Activated naive CD8-positive, alpha-beta T cell treated with anti-CD3 and anti-CD28 coated beads for 36 hours (primary cell): ENCODE measurements around the gene UXT. TPM values are rescaled to one million over a fixed set of nuclear protein-coding genes. Genes with fewer than 3 reads are reported as not detected.
A peak's percentile ranks its signal among the peaks of the same experiment; 100 is the strongest.
"Not testable (repeated sequence)": the region's sequence is repeated elsewhere in the genome, so short reads cannot be mapped to it uniquely, and the experiment has no call there.

ENCODE experiments used
- DNase-seq: peaks from one replicate; pipeline ENCODE4 v3.0.0; 2021
- H3K27ac Mint-ChIP-seq: one replicate; pipeline ENCODE4 v1.8.0; 2022; ENCODE audit warnings: mild to moderate bottlenecking, moderate library complexity, mixed read lengths
- H3K27me3 Mint-ChIP-seq: one replicate; pipeline ENCODE4 v1.8.0; 2022; ENCODE audit warnings: mild to moderate bottlenecking, mixed read lengths
- H3K36me3 Mint-ChIP-seq: one replicate; pipeline ENCODE4 v1.8.0; 2021; ENCODE audit warnings: mild to moderate bottlenecking, mixed read lengths
- H3K4me1 Mint-ChIP-seq: one replicate; pipeline ENCODE4 v1.8.0; 2021; ENCODE audit warnings: mixed read lengths
- H3K4me3 Mint-ChIP-seq: one replicate; pipeline ENCODE4 v1.8.0; 2022; ENCODE audit warnings: mild to moderate bottlenecking, moderate library complexity, mixed read lengths
- H3K9me3 Mint-ChIP-seq: one replicate; pipeline ENCODE4 v1.8.0; 2022; ENCODE audit warnings: mixed read lengths
- total RNA-seq, 2 experiments: library from RNA; stranded (reverse); gene quantifications; one replicate each; pipeline ENCODE4 v1.2.3, GENCODE V29; 2021

UXT gene, protein sequence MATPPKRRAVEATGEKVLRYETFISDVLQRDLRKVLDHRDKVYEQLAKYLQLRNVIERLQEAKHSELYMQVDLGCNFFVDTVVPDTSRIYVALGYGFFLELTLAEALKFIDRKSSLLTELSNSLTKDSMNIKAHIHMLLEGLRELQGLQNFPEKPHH
- 100 to 1,000 TPM; 150 to 154 TPM for total RNA-seq

- Mint-ChIP-seq H3K9me3 (peaks cover 2% of the 10 kb centered on the region), H3K27ac (peak within 1 kb of the TSS; percentile 97), H3K36me3 (peaks cover 32% of the 10 kb centered on the region), H3K27me3 (no peaks in the 10 kb centered on the region), H3K4me1 (peaks cover 36% of the 10 kb centered on the region), H3K4me3 (peak within 1 kb of the TSS; percentile 87)
- DNase-seq, result peak; percentile 90
Measured at GRCh38 chrX:47658684-47659420, at the start of gene UXT. Gene UXT (minus strand): TSS chrX:47659180. CDS start chrX:47658927, 253 bp downstream.

DNA sequence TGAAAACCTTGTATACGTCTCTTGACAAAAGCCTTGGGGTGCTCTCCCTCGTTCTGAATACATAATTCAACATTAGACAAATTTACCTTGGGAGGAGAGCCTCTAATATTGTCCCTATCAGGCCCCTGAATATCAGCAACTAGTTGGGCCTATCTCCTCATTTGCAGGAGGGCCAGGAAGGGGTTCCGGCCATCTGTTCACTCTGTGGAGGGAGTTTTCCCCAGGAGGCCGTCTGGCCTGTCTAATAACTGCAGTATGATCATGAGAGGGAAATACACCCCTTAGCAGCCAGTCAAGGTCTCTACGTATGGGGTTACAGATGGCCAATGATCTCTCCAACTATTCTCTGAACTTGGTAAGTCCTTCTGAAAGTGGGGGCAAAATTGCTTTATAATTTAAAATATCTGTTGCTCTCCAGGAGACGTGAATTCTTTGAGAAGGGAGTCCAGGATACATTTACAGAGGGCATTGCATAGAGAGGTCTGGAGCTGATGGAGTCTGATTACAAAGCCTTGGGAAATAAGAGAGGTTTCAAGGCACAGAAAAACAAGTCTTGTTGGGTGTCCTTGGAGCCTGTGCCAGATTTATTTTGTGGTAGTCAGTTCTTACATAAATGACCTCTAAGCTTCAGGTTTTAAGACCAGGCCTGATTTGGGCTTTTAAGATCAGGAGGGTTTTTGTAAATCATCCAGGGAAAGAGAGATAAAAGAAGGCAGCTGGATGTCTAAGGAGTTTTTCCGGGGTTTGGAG lies 48.2 kb upstream of the UXT start:
- no peak for DNase-seq
- Mint-ChIP-seq H3K9me3 (no peaks in the 10 kb centered on the region), H3K27me3 (peaks cover 5% of the 10 kb centered on the region), H3K4me3 (no peak overlapping the region), H3K27ac (no peak overlapping the region), H3K4me1 (no peaks in the 10 kb centered on the region), H3K36me3 (no peaks in the 10 kb centered on the region)

DNA sequence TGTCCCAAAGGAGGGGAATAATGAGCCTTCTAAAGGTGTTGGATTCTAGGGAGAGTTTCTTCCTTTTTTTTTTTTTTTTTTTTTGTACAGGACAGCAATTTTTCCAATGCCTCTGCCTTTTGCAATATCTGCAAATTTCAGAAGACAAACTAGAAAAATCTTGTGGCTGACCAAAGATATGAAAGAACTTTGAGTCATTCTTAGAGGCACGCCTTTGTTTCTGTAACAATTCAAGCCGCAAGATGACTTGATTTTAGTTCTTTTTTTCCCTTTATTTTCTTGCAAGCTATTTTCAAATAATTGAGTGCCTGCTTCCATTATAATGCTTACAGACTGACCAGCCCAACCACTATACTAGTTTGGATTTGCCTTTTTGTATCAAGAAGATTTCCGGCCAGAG lies 47.6 kb upstream of the UXT start:
- no peaks in the 10 kb centered on the region for H3K9me3 Mint-ChIP-seq
- H3K4me3 Mint-ChIP-seq, result no peak overlapping the region
- no peak for DNase-seq
- H3K27ac Mint-ChIP-seq, result no peak overlapping the region
- H3K4me1 Mint-ChIP-seq, result no peaks in the 10 kb centered on the region
- H3K36me3 Mint-ChIP-seq, result no peaks in the 10 kb centered on the region
- peaks cover 5% of the 10 kb centered on the region for H3K27me3 Mint-ChIP-seq

GRCh38 chrX:47704736-47705135 lies 45.8 kb upstream of the UXT start:
- no peak overlapping the region for H3K4me3 Mint-ChIP-seq
- no peaks in the 10 kb centered on the region for H3K4me1 Mint-ChIP-seq
- H3K27me3 Mint-ChIP-seq, result peaks cover 5% of the 10 kb centered on the region
- no peaks in the 10 kb centered on the region for H3K36me3 Mint-ChIP-seq
- H3K9me3 Mint-ChIP-seq, result no peaks in the 10 kb centered on the region
- no peak for DNase-seq
- H3K27ac Mint-ChIP-seq, result no peak overlapping the region

- DNase-seq, result no peak
- Mint-ChIP-seq H3K27ac (no peak overlapping the region), H3K27me3 (no peaks in the 10 kb centered on the region), H3K4me1 (no peaks in the 10 kb centered on the region), H3K4me3 (no peak overlapping the region), H3K36me3 (no peaks in the 10 kb centered on the region), H3K9me3 (no peaks in the 10 kb centered on the region)
Measured at GRCh38 chrX:47697181-47697580, 38.2 kb upstream of the UXT start.

DNA sequence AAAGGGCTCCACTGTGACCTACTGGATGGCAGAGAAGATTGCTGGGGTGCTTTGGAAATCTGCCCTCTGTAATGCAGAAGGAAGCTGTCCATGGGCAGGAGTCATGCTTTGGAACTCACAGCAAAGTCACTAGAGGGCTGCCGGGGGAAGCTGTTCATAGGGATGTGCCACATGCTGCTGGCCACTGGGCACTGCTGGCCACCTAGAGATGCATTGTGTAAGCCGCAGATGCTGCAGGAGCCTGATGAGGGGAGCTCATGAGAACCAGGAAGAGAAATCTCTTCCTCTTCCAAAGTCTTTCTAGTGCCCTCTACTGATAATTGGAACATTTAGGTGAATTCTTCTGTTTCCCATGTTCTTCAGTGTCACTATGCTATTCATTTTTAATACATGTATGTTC lies 31.2 kb upstream of the UXT start:
- H3K36me3 Mint-ChIP-seq, result no peaks in the 10 kb centered on the region
- H3K27me3 Mint-ChIP-seq, result peaks cover 7% of the 10 kb centered on the region
- H3K4me1 Mint-ChIP-seq, result no peaks in the 10 kb centered on the region
- H3K9me3 Mint-ChIP-seq, result no peaks in the 10 kb centered on the region
- no peak overlapping the region for H3K4me3 Mint-ChIP-seq
- DNase-seq, result no peak
- no peak overlapping the region for H3K27ac Mint-ChIP-seq

DNA sequence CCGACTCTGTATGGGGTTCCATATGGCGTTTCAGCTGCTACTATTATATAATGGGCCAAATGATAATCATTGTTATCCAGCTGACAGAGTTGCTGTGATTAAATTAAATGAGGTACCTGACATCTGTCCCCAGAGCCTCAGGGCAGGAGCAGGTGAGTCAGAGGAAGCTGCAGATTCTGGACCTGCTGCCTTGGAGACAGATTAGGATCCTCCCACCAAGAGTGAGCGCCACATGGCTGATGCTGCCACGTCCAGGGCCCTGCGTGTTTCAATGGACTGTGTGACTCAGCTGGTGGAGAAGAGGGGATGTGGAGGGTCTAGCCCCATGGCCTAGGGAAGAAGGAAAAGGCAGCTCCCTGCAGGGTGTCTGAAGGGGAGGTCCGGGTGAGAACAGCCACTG lies 28.3 kb upstream of the UXT start:
- H3K9me3 Mint-ChIP-seq, result no peaks in the 10 kb centered on the region
- no peak for DNase-seq
- H3K36me3 Mint-ChIP-seq, result no peaks in the 10 kb centered on the region
- H3K27ac Mint-ChIP-seq, result no peak overlapping the region
- no peaks in the 10 kb centered on the region for H3K4me1 Mint-ChIP-seq
- H3K4me3 Mint-ChIP-seq, result no peak overlapping the region
- H3K27me3 Mint-ChIP-seq, result peaks cover 7% of the 10 kb centered on the region

DNA sequence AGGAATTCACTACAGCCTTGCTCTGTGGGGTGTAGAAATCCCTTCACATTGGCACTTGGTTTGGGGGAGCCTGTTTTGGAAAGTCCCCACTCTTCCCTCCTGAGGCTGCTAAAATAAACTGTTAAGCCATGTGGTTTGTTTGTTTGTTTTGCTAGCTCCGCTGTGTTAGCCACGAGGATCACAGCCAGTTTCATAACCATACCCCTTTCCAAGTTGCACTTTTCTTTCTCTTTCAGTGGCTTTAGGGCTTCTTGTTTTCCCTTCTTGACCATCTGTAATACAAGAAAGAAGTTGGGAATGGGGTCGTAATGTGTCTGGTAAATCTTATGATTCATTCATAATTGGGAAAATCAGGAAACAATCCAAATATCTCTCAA lies 24.8 kb upstream of the UXT start:
- no peaks in the 10 kb centered on the region for H3K4me1 Mint-ChIP-seq
- H3K9me3 Mint-ChIP-seq, result no peaks in the 10 kb centered on the region
- DNase-seq, result no peak
- H3K27me3 Mint-ChIP-seq, result no peaks in the 10 kb centered on the region
- no peak overlapping the region for H3K27ac Mint-ChIP-seq
- no peaks in the 10 kb centered on the region for H3K36me3 Mint-ChIP-seq
- no peak overlapping the region for H3K4me3 Mint-ChIP-seq

DNA sequence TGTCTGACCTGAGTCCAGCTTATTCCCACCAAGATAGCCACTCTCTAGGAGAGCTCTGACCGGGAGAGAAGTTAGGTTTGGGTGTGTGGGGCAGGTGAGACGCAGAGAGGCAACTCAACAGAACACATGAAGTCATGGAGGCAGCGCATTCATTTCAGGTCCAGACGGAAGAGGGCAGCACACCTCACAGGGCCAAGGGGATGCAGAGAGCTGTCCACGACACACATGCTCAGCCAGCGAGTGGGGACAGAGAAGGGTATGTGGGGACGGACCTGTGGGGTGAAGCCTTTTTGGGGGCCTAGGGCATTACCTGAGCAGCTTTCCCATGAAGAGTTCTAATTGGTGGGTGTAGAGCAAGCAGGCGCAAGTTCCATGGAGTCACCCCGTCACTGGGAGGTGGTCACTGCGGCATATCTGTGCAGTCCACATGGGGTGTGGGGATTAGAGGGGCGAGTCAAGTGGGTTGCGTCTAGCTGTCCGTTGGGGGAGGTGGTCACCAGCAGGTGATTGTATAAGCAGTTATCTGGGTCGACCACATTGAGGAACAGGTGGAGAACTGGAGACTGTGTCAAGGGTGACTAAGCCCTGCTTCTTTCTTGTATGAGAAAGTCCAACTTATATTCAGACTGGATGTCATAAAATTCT lies 24.3 kb upstream of the UXT start:
- no peak overlapping the region for H3K27ac Mint-ChIP-seq
- DNase-seq, result no peak
- H3K4me3 Mint-ChIP-seq, result no peak overlapping the region
- no peaks in the 10 kb centered on the region for H3K36me3 Mint-ChIP-seq
- no peaks in the 10 kb centered on the region for H3K9me3 Mint-ChIP-seq
- no peaks in the 10 kb centered on the region for H3K27me3 Mint-ChIP-seq
- no peaks in the 10 kb centered on the region for H3K4me1 Mint-ChIP-seq

DNA sequence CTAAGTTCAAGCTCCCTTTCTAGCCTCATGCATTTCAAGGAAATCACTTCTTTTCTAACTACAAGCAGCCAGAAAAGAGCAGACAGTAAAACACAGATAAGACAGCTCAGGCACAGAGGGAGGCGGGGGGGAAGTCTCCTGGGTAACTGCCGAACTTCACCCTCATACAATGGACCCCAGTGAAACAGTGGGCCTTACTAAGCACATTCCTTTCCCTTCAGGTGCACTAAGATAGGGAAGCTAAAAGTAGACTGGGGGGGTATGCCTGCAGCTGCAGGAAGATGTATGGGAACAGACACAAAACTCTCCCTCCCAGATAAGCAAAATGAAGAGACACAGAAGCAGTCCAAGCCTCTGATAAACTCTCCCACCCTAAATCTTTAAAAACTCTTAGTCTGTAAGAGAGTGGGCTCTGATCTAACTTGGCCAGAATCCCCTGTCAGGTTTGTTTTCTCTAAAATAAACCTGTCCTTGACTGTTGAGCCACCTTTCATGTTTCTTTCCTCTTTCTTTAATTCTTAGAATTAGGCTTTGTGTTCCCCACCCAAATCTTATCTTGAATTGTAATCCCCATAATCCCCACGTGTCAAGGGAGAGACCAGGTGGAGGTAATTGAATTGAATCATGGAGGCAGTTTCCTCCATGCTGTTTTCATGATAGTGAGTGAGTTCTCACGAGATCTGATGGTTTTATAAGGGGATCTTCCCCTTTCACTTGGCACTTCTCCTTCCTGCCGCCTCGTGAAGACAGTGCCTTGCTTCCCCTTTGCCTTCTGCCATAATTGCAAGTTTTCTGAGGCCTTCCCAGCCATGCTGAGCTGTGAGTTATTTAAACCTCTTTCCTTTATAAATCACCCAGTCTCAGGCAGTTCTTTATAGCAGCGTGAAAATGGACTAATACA lies 17.2 kb upstream of the UXT start:
- not testable (repeated sequence) for H3K4me3 Mint-ChIP-seq, H3K9me3 Mint-ChIP-seq, H3K27me3 Mint-ChIP-seq, H3K27ac Mint-ChIP-seq, H3K36me3 Mint-ChIP-seq, H3K4me1 Mint-ChIP-seq, DNase-seq

- no peak for DNase-seq
- Mint-ChIP-seq H3K27me3 (no peaks in the 10 kb centered on the region), H3K27ac (no peak overlapping the region), H3K4me3 (no peak overlapping the region), H3K4me1 (no peaks in the 10 kb centered on the region), H3K9me3 (no peaks in the 10 kb centered on the region), H3K36me3 (no peaks in the 10 kb centered on the region)
Measured at GRCh38 chrX:47674776-47675175, 15.8 kb upstream of the UXT start.

GRCh38 chrX:47665797-47666196 lies 6.8 kb upstream of the UXT start:
- H3K4me1 Mint-ChIP-seq, H3K27me3 Mint-ChIP-seq, DNase-seq, H3K9me3 Mint-ChIP-seq, H3K27ac Mint-ChIP-seq, H3K4me3 Mint-ChIP-seq, H3K36me3 Mint-ChIP-seq: not testable (repeated sequence)

GRCh38 chrX:47664737-47665136 lies 5.8 kb upstream of the UXT start:
- H3K36me3 Mint-ChIP-seq, result peaks cover 8% of the 10 kb centered on the region
- peaks cover 10% of the 10 kb centered on the region for H3K4me1 Mint-ChIP-seq
- H3K27ac Mint-ChIP-seq, result no peak overlapping the region
- H3K27me3 Mint-ChIP-seq, result no peaks in the 10 kb centered on the region
- DNase-seq, result no peak
- H3K9me3 Mint-ChIP-seq, result no peaks in the 10 kb centered on the region
- H3K4me3 Mint-ChIP-seq, result no peak overlapping the region

DNA sequence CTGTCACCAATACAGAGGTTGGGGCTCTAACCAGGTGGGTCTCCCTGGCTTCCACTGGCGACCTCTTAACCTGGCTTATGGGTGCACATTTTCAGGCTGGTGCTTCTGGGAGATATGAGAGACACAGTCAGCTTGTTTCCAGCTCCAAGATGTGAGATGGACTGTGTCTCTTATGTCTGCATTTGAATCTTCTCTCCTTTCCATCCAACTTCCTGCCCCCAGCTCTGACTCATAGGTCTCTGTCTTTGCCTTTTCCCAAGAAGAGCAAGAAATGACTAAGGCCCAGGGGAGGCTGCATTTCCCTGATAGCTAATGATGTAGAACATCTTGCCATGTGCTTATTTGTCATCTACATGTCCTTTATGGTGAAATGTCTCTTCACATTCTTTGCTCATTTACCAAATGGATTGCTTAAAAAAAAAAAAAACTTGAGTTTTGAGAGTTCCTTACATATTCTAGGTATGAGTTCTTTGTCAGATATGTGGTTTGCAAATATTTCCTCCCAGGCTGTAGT lies 3.2 kb upstream of the UXT start:
- DNase-seq, result peak; percentile 39
- peak overlapping the region; percentile 94 for H3K27ac Mint-ChIP-seq
- peaks cover 19% of the 10 kb centered on the region for H3K4me1 Mint-ChIP-seq
- H3K4me3 Mint-ChIP-seq, result no peak overlapping the region
- no peaks in the 10 kb centered on the region for H3K27me3 Mint-ChIP-seq
- peaks cover 19% of the 10 kb centered on the region for H3K36me3 Mint-ChIP-seq
- H3K9me3 Mint-ChIP-seq, result peaks cover 2% of the 10 kb centered on the region
